HG03460 (cell line): Measurements from ENCODE around the gene CES2.
"Not testable (repeated sequence)": the region's sequence is repeated elsewhere in the genome, so short reads cannot be mapped to it uniquely, and the experiment has no call there.

Experiments used
- ATAC-seq: cut with Tn5 transposase; IDR thresholded peaks from one replicate; pipeline ENCODE4 v1.9.1; 2021; ENCODE audit not compliant: unreplicated experiment

Gene CES2

GRCh38 chr16:66934138-66934838 lies 1.0 kb upstream of the CES2 start, which contains the start of gene CIAO2B:
CIAO2B (minus strand) TSS chr16:66934402; CDS start chr16:66934364, 38 bp downstream.
- ATAC-seq = peak; percentile 72

GRCh38 chr16:66934839-66935313 lies 440 bp upstream of the CES2 start:
- peak; percentile 9 for ATAC-seq

- no peak for ATAC-seq
Observed at GRCh38 chr16:66936462-66936861, 1.1 kb downstream of the CES2 start.

- no peak for ATAC-seq
Observed at GRCh38 chr16:66936889-66937554, 1.7 kb downstream of the CES2 start.

- ATAC-seq = no peak
Observed at GRCh38 chr16:66937725-66938337, 2.5 kb downstream of the CES2 start.

- ATAC-seq = no peak
Observed at GRCh38 chr16:66939366-66939765, 4.0 kb downstream of the CES2 start.

GRCh38 chr16:66940236-66940635 lies 4.9 kb downstream of the CES2 start:
- ATAC-seq = no peak

GRCh38 chr16:66942981-66943380 lies 7.7 kb downstream of the CES2 start:
- ATAC-seq = no peak

- no peak for ATAC-seq
Observed at GRCh38 chr16:66943426-66944053, 8.2 kb downstream of the CES2 start.

GRCh38 chr16:66944054-66944441 lies 8.7 kb downstream of the CES2 start:
- ATAC-seq = no peak

- not testable (repeated sequence) for ATAC-seq
Observed at GRCh38 chr16:66944971-66945370, 9.7 kb downstream of the CES2 start.

GRCh38 chr16:66945939-66946338 lies 10.6 kb downstream of the CES2 start:
- ATAC-seq = no peak

GRCh38 chr16:66946541-66946940 lies 11.2 kb downstream of the CES2 start:
- ATAC-seq = no peak

- ATAC-seq = no peak
Observed at GRCh38 chr16:66946974-66947301, 11.6 kb downstream of the CES2 start.

GRCh38 chr16:66947302-66948065 lies 12.2 kb downstream of the CES2 start:
- ATAC-seq = peak; percentile 63

- no peak for ATAC-seq
Observed at GRCh38 chr16:66948134-66948836, 13.0 kb downstream of the CES2 start.

GRCh38 chr16:66948837-66949225 lies 13.5 kb downstream of the CES2 start:
- no peak for ATAC-seq

GRCh38 chr16:66949472-66949871 lies 14.2 kb downstream of the CES2 start:
- ATAC-seq = no peak

GRCh38 chr16:66950437-66950836 lies 15.1 kb downstream of the CES2 start:
- ATAC-seq = no peak
